Smooth muscle cell (in vitro differentiated cells): ENCODE results near the gene FBLN1. TPM values are rescaled to one million over a fixed set of nuclear protein-coding genes. Genes with fewer than 3 reads are reported as not detected.
"Not testable (repeated sequence)": the region's sequence is repeated elsewhere in the genome, so short reads cannot be mapped to it uniquely, and the experiment has no call there.

Experiments used
- DNase-seq: peaks from one replicate; lab custom pipeline; 2025; ENCODE audit not compliant: unreplicated experiment; lab: John Stamatoyannopoulos, UW
- H2AFZ ChIP-seq: fragments of 200-600 bp; sonication (generic); 2 replicates; pipeline ENCODE4 v1.6.0; 2016; ENCODE audit warnings: antibody characterized with exemption, low read depth, mild to moderate bottlenecking
- H3F3A ChIP-seq: fragments of 200-600 bp; sonication (generic); 2 replicates; pipeline ENCODE4 v1.6.0; 2017; ENCODE audit warnings: antibody characterized with exemption, low read depth
- H3K27ac ChIP-seq: fragments of 200-600 bp; sonication (generic); 2 replicates; pipeline ENCODE4 v1.5.1; 2016; ENCODE audit warnings: low read depth, mild to moderate bottlenecking
- H3K27me3 ChIP-seq: fragments of 200-600 bp; sonication (generic); 2 replicates; pipeline ENCODE4 v1.6.1; 2016; ENCODE audit warnings: low read depth, mild to moderate bottlenecking
- H3K36me3 ChIP-seq: fragments of 200-600 bp; sonication (generic); 2 replicates; pipeline ENCODE4 v1.5.1; 2016; ENCODE audit warnings: low read depth
- H3K4me1 ChIP-seq: fragments of 200-600 bp; sonication (generic); 2 replicates; pipeline ENCODE4 v1.5.1; 2016; ENCODE audit warnings: low read depth
- H3K4me2 ChIP-seq: fragments of 200-600 bp; sonication (generic); 2 replicates; pipeline ENCODE4 v1.6.0; 2016; ENCODE audit warnings: mild to moderate bottlenecking
- H3K4me3 ChIP-seq: fragments of 200-600 bp; sonication (generic); 2 replicates; pipeline ENCODE4 v1.5.1; 2016; ENCODE audit warnings: mild to moderate bottlenecking
- H3K79me2 ChIP-seq: fragments of 200-600 bp; sonication (generic); 2 replicates; pipeline ENCODE4 v1.6.0; 2016; ENCODE audit warnings: low read depth, mild to moderate bottlenecking
- H3K9ac ChIP-seq: fragments of 200-600 bp; sonication (generic); 2 replicates; pipeline ENCODE4 v1.6.0; 2016; ENCODE audit warnings: low read depth
- H3K9me3 ChIP-seq: fragments of 200-600 bp; sonication (generic); replicated peaks from 2 replicates; pipeline ENCODE4 v1.5.1; 2016; ENCODE audit warnings: low read depth
- H4K20me1 ChIP-seq: fragments of 200-600 bp; sonication (generic); 2 replicates; pipeline ENCODE4 v1.6.0; 2016; ENCODE audit warnings: low read depth
- CTCF ChIP-seq: fragments of 200-600 bp; sonication (generic); IDR thresholded peaks from 2 replicates; pipeline ENCODE4 v1.5.1; 2017; ENCODE audit warnings: borderline replicate concordance, mild to moderate bottlenecking, antibody characterized with exemption; ENCODE audit not compliant: insufficient read depth, poor library complexity, severe bottlenecking
- WGBS: methylation state at CpG from one replicate; pipeline ENCODE4 v1.1.7; 2016; ENCODE audit warnings: low lambda C conversion rate; 5-methylcytosine and 5-hydroxymethylcytosine counted together
- polyA plus RNA-seq: library from polyadenylated mRNA; unstranded; fragments of >200 nt; fragmentation: Nextera tagmentation; extraction: Ambion mirVana; gene quantifications from 2 replicates; pipeline ENCODE4 v1.2.1, GENCODE V29; 2016
- total RNA-seq: library from RNA; depleted of rRNA; stranded (reverse); fragments of >200 nt; gene quantifications from 2 replicates; pipeline ENCODE4 v1.2.3, GENCODE V29; 2014

Gene FBLN1
- total and polyA plus RNA-seq, 2 experiments from 2014 or later, result 90.9 to 296 TPM

GRCh38 chr22:45542001-45542520 is 39.4 kb downstream of the FBLN1 start:
- no peak overlapping the region for H3K9ac ChIP-seq
- TF ChIP-seq CTCF, result no peak
- H2AFZ ChIP-seq, result no peak overlapping the region
- H3K9me3 ChIP-seq, result no peaks in the 10 kb centered on the region
- H3K4me2 ChIP-seq, result no peak overlapping the region
- H3K27ac ChIP-seq, result no peak overlapping the region
- no peak for DNase-seq
- H3K79me2 ChIP-seq, result no peaks in the 10 kb centered on the region
- H3K27me3 ChIP-seq, result no peaks in the 10 kb centered on the region
- 97% methylated on average over 19 of the region's 19 CpGs for WGBS
- peaks cover 2% of the 10 kb centered on the region for H3F3A ChIP-seq
- no peak overlapping the region for H3K4me3 ChIP-seq
- peaks cover 3% of the 10 kb centered on the region for H3K4me1 ChIP-seq
- no peaks in the 10 kb centered on the region for H3K36me3 ChIP-seq
- no peaks in the 10 kb centered on the region for H4K20me1 ChIP-seq

GRCh38 chr22:45542736-45543135 is 40.1 kb downstream of the FBLN1 start:
- H3K79me2 ChIP-seq, H3K36me3 ChIP-seq, H3F3A ChIP-seq, H3K27ac ChIP-seq, H3K4me1 ChIP-seq, H4K20me1 ChIP-seq, H3K4me2 ChIP-seq, H3K27me3 ChIP-seq, H3K4me3 ChIP-seq, H3K9ac ChIP-seq, DNase-seq, H2AFZ ChIP-seq, H3K9me3 ChIP-seq: not testable (repeated sequence)
- 92% methylated on average over 13 of the region's 13 CpGs for WGBS

GRCh38 chr22:45543243-45543642 is 40.6 kb downstream of the FBLN1 start:
- TF ChIP-seq CTCF, result no peak
- Histone ChIP-seq H4K20me1 (no peaks in the 10 kb centered on the region), H2AFZ (no peak overlapping the region), H3K4me3 (no peak overlapping the region), H3K9ac (no peak overlapping the region), H3K36me3 (no peaks in the 10 kb centered on the region), H3K27me3 (no peaks in the 10 kb centered on the region), H3K4me1 (peaks cover 3% of the 10 kb centered on the region), H3K9me3 (no peaks in the 10 kb centered on the region), H3K4me2 (no peak overlapping the region), H3F3A (peaks cover 3% of the 10 kb centered on the region), H3K79me2 (no peaks in the 10 kb centered on the region), H3K27ac (no peak overlapping the region)
- no peak for DNase-seq
- 99% methylated on average over 13 of the region's 13 CpGs for WGBS

- Histone ChIP-seq H3K79me2 (no peaks in the 10 kb centered on the region), H3K4me3 (no peak overlapping the region), H3K27me3 (no peaks in the 10 kb centered on the region), H3K27ac (no peak overlapping the region), H3K9me3 (no peaks in the 10 kb centered on the region), H3K36me3 (no peaks in the 10 kb centered on the region), H3F3A (peaks cover 3% of the 10 kb centered on the region), H3K4me1 (no peaks in the 10 kb centered on the region), H2AFZ (no peak overlapping the region), H3K4me2 (no peak overlapping the region), H4K20me1 (no peaks in the 10 kb centered on the region), H3K9ac (no peak overlapping the region)
- no peak for TF ChIP-seq CTCF
- no peak for DNase-seq
- 91% methylated on average over 12 of the region's 12 CpGs for WGBS
Observed at GRCh38 chr22:45544588-45545170, 42.0 kb downstream of the FBLN1 start.
